Measurements from ENCODE around the gene DYRK4. TPM values are rescaled to one million over a fixed set of nuclear protein-coding genes. Genes with fewer than 3 reads are reported as not detected.

Gene DYRK4
- total and polyA plus RNA-seq, 2 of the 4 experiments (the other 2 are of a cell fraction) = 44.6 to 71.6 TPM

- no peak overlapping the region for H2AFZ ChIP-seq (replicated peaks; ENCODE audit: low read length, poor library complexity)
- H3K56ac ChIP-seq (ENCODE audit: extremely low read depth, insufficient read depth, low read length) = no peak overlapping the region
- BruUV-seq (replicated peaks) = no TSS peak
- CTCF ChIA-PET = interaction anchor here (0.7 kb wide), 1 partner anchor 24 kb away, joined by 4 read pairs; no protein-coding TSS in a partner anchor
- WGBS, 2 experiments (ENCODE audit: extremely low coverage in 2 of 2, insufficient read length in 1 of 2) = no CpG with 5 or more reads among the region's 1 CpG
- H3K14ac ChIP-seq (replicated peaks; ENCODE audit: low read depth, low read length) = no peak overlapping the region
- no peak overlapping the region for H4K8ac ChIP-seq (ENCODE audit: low read depth in 2 of 2, low read length in 2 of 2)
- no peaks in the 10 kb centered on the region for H3K4me1 ChIP-seq (ENCODE audit: control insufficient read depth, insufficient read depth, low read length)
- H3K27me3 ChIP-seq (ENCODE audit: control insufficient read depth, insufficient read depth, low read length) = no peaks in the 10 kb centered on the region
- no peak overlapping the region for H3K9ac ChIP-seq (ENCODE audit: low read depth, low read length)
- no peak overlapping the region for H2AK9ac ChIP-seq (replicated peaks; ENCODE audit: low read depth, low read length, poor library complexity)
- no peak overlapping the region for H3K18ac ChIP-seq (ENCODE audit: low read depth, low read length)
- peaks cover 4% of the 10 kb centered on the region for H3K36me3 ChIP-seq (ENCODE audit: control insufficient read depth, insufficient read depth, low read length)
- H3K4ac ChIP-seq (ENCODE audit: low read depth, low read length) = no peak overlapping the region
- H2BK5ac ChIP-seq (ENCODE audit: low read depth, low read length, poor library complexity, severe bottlenecking) = no peak overlapping the region
- no peak overlapping the region for H3K27ac ChIP-seq (ENCODE audit: insufficient read depth, low read length)
- no peak overlapping the region for H3K4me3 ChIP-seq (ENCODE audit: insufficient read depth, low read depth, low read length)
- no peak overlapping the region for H2BK15ac ChIP-seq (ENCODE audit: low read depth, low read length)
- H2AK5ac ChIP-seq (ENCODE audit: low read depth, low read length) = no peak overlapping the region
- in situ Hi-C loops (cut with MboI; ENCODE audit: low sequenced_read_pairs) (loop anchor here (5.0 kb wide), 1 partner anchor 223 kb away; no protein-coding TSS in a partner anchor), dilution Hi-C loops (cut with HindIII; ENCODE audit: low sequenced_read_pairs, unreplicated experiment) (no loop called here), intact Hi-C loops (cut with micrococcal nuclease) (no loop called here)
- H3K9me1 ChIP-seq (ENCODE audit: insufficient read depth, low read length) = no peaks in the 10 kb centered on the region
- H2BK120ac ChIP-seq (ENCODE audit: low read depth, low read length) = no peak overlapping the region
- no peak overlapping the region for H3K23ac ChIP-seq (ENCODE audit: low read depth, low read length)
- no peak for ATAC-seq (ENCODE audit: low read depth)
- POLR2A ChIA-PET (ENCODE audit: unreplicated experiment) = no interaction called here
- H2BK20ac ChIP-seq (ENCODE audit: low read depth, low read length) = no peak overlapping the region
- H4K20me1 ChIP-seq (ENCODE audit: insufficient read depth, low read length) = no peaks in the 10 kb centered on the region
- peaks cover 0 to 7% of the 10 kb centered on the region in 2 experiments; a peak in 2 of 4 replicates for H3K79me1 ChIP-seq (ENCODE audit: low read depth in 1 of 2, low read length in 2 of 2)
- no peak overlapping the region for H4K5ac ChIP-seq (ENCODE audit: low read depth, low read length)
- no peak overlapping the region for H4K91ac ChIP-seq (ENCODE audit: insufficient read depth, low read depth, low read length)
- no peak for DNase-seq
- H3K9me3 ChIP-seq (ENCODE audit: control insufficient read depth, insufficient read depth, low read length) = no peaks in the 10 kb centered on the region
- no peak for TF ChIP-seq RCOR1 (IDR thresholded peaks at IDR 0.05; ENCODE audit: insufficient replicate concordance, low read length)
- TF ChIP-seq CHD1 (IDR thresholded peaks at IDR 0.05; ENCODE audit: low read depth, low read length) = no peak
- TF ChIP-seq USF2 (IDR thresholded peaks at IDR 0.05; ENCODE audit: low read depth, low read length) = no peak
- TF ChIP-seq MAFK (IDR thresholded peaks at IDR 0.05; ENCODE audit: low read depth, low read length) = no peak
- TF ChIP-seq CEBPB (IDR thresholded peaks at IDR 0.05; ENCODE audit: low read depth, low read length) = no peak
- TF ChIP-seq MAZ (IDR thresholded peaks at IDR 0.05; ENCODE audit: borderline replicate concordance, low read depth, low read length) = no peak
- TF ChIP-seq NFE2L2 (IDR thresholded peaks at IDR 0.05; ENCODE audit: low read depth, low read length) = no peak
- no peak for TF ChIP-seq RFX5 (IDR thresholded peaks at IDR 0.05; ENCODE audit: low read depth, low read length)
- TF ChIP-seq FOS (IDR thresholded peaks at IDR 0.05; ENCODE audit: low read depth, low read length) = no peak
- no peak for TF ChIP-seq MXI1 (IDR thresholded peaks at IDR 0.05; ENCODE audit: borderline replicate concordance, low read depth, low read length)
- TF ChIP-seq SMC3 (IDR thresholded peaks at IDR 0.05; ENCODE audit: low read depth, low read length) = no peak
- no peak overlapping the region for H3K4me2 ChIP-seq (ENCODE audit: low read depth, low read length)
Observed at GRCh38 chr12:4530160-4530559, 31.8 kb upstream of the DYRK4 start.

Data from IMR-90 (cell line).